HG03280 (cell line): Measurements from ENCODE around the gene TLCD3B.

Experiments used
- ATAC-seq: cut with Tn5 transposase; IDR thresholded peaks from one replicate; pipeline ENCODE4 v1.9.1; 2021; ENCODE audit warnings: mild to moderate bottlenecking, moderate library complexity; ENCODE audit not compliant: unreplicated experiment

The TLCD3B gene

DNA sequence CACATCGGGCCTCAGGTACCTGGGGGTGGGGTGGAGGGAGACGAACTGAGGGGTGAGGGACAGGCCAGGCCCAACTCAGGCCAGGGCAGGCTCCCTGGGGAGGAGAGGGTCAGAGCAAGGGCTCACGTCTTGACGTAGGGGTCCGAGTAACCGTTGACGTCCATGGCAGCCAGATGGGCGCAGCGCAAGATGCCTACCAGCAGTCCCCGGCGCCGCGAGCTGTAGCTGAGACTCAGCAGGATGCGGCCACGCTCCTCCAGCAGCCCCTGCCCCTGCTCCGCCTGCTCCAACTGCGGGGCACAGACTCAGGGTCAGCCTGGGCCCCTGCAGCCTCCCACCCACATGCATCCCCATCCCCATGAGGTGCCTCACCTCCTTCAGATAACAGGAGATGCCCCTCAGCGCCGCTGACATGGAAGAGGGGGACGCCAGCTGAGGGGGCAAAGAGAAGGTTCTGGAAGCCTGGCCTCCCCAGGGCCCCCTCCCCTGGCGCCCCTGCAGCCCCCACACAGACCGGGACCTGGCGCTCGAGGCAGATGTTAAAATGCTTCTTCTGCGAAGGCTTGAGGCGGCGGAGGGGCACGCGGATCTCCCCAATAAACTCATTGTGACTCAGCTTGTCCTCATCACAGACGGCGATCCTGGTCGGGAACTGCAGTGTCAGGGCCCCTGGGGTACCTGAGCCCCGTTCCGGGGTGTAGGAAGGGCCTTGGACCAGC is 24.3 kb downstream of the TLCD3B start:
- ATAC-seq, result no peak

GRCh38 chr16:30006095-30006473 is 25.0 kb downstream of the TLCD3B start:
- ATAC-seq, result no peak

DNA sequence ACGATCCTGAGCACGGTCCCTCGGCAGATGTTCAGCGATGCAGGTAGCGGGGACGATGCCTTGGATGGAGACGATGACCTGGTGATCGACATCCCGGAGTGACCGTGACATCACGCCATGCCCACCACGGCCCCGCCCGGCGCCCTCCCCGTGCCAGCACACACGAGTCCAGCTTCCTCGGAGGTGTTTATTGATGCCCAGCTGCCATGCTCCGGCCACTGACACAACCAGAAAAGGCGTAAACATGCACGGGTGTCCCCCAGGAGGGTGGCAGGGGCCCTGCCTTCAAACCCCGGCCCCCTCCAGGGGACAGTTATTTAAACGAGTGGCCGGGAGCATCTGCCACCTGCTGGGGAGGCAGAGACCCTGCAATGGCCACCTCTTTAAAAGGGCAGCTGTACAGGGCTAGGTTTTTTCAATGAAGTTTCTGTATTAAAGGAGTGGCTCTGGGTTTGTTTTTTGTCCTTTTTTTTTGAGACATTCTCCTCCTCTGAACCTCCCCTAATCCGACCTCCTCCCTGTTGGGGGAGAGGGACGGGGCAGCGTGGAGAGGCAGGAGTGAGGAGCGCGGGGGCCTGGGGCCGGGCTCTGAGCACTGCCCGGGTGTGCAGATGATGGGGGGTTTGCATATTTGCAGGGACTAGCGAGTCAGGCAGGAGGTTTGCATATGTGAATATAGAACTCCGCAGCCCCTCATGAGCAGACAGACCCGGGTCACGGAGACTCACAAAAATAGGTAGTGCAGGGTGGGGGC is 25.6 kb downstream of the TLCD3B start:
- ATAC-seq, result no peak

- ATAC-seq, result no peak
Observed at GRCh38 chr16:30004811-30005242, 26.2 kb downstream of the TLCD3B start.

GRCh38 chr16:30004424-30004776 is 26.7 kb downstream of the TLCD3B start:
- ATAC-seq, result no peak

GRCh38 chr16:30003670-30004423 is 27.2 kb downstream of the TLCD3B start:
- no peak for ATAC-seq

GRCh38 chr16:30002614-30003346 is 28.3 kb downstream of the TLCD3B start:
- ATAC-seq, result no peak

DNA sequence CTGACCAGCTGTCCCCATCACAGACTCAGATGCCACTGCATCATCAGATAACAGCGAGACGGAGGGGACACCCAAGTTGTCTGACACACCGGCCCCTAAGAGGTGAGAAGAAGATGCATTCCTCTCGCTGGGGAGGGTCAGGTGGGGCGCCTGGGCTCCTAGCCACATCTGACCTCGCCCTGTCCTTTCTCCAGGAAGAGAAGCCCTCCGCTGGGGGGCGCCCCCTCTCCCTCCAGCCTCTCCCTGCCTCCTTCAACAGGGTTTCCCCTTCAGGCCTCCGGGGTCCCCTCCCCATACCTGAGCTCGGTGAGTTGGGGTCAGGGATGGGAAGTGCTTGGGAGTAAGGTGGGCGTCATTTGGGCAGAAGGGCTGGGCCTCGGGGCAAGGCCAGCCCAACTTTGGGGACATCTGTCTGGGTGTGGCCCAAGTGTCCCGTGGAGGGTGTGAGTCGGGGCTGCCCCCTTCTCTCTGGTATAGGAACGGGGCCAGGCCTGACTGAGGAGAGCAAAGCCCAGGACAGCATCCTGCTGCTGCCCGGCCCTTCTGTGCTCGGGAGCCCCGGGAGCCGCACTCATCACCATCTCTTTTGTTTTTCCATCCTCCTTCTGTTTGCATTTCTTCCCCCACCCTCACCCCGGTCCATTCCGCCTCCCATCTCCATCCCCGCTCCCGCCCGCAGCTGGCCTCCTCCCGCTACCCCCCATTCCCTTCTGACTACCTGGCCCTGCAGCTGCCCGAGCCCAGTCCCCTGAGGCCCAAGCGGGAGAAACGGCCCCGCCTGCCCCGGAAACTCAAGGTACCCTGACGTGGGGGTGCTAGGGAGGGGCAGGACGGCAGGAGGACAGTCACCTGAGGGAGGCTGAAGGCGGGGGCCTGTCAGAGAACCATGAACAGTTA is 30.1 kb downstream of the TLCD3B start:
- no peak for ATAC-seq

- no peak for ATAC-seq
Observed at GRCh38 chr16:29999605-30000004, 31.5 kb downstream of the TLCD3B start.

DNA sequence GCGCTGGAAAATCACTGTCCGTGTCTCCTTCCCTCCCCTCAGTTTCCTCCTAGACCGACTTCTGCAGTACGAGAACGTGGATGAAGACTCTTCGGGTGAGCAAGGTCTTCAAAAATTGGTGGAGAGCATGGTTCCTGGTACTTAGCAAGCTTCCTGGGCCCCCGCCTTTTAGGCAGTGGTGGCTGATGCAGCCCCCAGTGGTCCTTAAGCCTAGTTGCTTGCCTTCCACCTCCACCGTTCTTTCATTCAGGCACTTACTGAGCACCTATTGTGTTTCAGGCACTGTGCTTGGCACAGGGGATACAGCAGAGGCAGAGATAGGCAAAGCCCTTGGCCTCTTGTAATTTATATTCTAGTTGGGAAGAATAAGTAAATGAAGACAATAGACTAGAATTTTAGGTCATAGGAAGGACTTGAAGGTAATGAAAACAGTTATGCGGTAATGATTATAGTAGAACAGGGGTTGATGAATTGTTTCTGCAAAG is 34.3 kb downstream of the TLCD3B start:
- no peak for ATAC-seq

- ATAC-seq, result peak; percentile 92
Observed at GRCh38 chr16:29995911-29996765, 34.9 kb downstream of the TLCD3B start, which contains the start of gene INO80E. Gene INO80E (plus strand): TSS chr16:29996241. CDS start chr16:29996311, 70 bp downstream.

- peak; percentile 46 for ATAC-seq
Observed at GRCh38 chr16:29995324-29995910, 35.7 kb downstream of the TLCD3B start, which contains the start of gene HIRIP3. Gene HIRIP3 (minus strand): TSS chr16:29995617. CDS start chr16:29995605, 12 bp downstream.

DNA sequence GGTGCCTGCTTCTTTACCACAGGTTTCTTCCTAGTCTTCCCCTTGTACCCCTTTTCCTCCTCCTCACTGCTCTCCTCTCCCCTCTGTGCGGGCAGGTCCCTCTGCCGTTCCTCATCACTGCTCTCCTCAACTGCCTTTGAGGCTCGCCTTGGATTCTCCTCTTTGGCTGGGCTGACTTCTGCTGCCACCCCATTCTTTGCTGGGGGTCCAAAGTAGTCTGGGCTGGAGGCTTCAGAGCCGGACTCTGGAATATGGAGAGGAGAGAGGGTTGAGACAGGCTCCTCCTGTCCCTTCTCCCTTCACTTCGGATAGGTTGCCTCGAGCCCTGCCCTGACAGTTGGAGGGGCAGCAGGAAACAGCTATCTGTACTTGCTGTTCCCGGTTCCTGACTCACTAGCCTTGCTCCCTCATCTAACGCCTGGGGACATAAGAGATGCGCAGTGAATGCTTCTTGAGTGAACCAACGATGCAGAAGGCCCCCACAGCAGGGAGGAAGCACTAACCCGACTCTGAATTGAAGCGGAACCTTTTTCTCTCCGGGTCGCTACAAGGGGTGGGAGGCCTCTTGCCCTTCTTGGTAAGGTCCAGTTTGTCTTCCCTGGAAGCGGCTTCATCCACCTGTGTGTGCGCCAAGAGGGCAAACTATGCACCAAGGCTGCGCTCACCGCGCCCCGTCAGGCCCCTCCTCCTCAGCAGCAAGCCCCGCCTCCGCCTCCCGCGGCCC is 36.3 kb downstream of the TLCD3B start:
- ATAC-seq, result peak; percentile 40

GRCh38 chr16:29993903-29994599 is 37.0 kb downstream of the TLCD3B start:
- ATAC-seq, result no peak

DNA sequence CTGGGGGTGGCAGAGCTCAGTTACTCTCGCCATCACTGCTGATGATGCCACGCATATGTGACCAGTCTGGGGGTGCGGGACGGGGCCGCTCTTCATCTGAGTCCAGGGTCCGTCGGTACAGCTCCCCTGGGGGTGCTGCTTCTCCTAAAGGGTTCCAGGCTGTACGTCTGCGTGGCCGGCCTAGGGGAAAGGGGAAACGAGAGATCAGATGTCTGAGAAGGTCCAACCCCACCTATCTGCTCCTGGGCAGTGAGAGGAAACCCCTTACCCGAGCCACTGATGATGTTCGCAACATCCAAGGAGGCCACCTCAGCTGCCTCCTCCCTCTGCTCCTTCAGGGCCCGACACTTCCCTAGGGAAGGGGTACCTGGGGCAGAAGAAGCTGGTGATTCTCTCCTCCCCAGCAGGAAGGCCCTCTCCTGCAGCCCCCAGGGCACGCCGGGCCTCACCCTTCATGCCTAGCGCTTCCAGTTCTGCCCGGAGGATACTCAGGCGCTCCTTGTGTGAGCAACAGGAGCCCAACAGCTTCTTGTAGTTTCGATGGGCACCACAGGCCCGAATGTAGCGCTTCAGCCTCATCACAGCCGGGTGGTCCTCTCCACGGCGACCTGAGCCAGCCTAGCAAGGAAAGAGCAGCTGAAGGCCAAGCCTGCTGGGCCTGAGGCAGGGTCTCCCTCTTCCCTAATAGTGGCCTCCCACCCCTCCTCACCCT is 37.7 kb downstream of the TLCD3B start:
- ATAC-seq, result no peak

- ATAC-seq, result no peak
Observed at GRCh38 chr16:29992344-29992967, 38.6 kb downstream of the TLCD3B start.
